ENCODE results near the gene ZC3H7B. TPM values are rescaled to one million over a fixed set of nuclear protein-coding genes. Genes with fewer than 3 reads are reported as not detected.

Gene ZC3H7B
- total and polyA plus RNA-seq, 4 donors: 31.5 to 55.8 (median 34.3) TPM

DNA sequence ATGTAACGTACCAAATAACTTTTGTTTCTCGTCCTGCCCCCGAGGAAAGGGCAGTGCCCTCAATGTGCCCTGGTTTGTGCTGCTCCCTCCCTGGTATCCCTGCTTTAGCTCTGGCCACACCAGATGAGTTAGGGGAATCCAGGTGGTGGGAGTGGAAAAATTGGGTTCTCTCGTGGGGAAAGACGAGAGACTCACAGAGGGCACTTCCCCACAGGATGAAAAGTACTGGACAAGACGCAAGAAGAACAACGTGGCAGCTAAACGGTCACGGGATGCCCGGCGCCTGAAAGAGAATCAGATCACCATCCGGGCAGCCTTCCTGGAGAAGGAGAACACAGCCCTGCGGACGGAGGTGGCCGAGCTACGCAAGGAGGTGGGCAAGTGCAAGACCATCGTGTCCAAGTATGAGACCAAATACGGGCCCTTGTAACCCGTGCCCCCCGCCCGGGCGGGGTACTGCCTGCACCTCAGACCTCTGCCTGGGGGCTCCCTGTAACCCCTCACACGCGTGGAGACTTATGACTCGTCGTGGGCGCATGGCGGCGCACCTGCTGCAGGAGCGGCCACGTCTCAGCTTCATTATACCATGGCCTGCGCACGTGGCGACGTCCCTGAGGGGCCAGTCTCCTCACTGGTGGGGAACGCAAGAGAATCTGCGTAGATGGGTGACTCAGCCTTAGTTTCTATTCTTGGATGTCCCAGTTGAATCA is 94.4 kb downstream of the ZC3H7B start:
- no peak for ATAC-seq (ENCODE audit: insufficient read depth, low FRiP score)
- H3K9me3 ChIP-seq (ENCODE audit: control insufficient read depth in 4 of 4, insufficient read depth in 3 of 4, low read length in 3 of 4): no peaks in the 10 kb centered on the region
- no peak overlapping the region for H3K27ac ChIP-seq (ENCODE audit: low read depth in 1 of 2, low read length in 1 of 2)
- TF ChIP-seq, protein P1, sequence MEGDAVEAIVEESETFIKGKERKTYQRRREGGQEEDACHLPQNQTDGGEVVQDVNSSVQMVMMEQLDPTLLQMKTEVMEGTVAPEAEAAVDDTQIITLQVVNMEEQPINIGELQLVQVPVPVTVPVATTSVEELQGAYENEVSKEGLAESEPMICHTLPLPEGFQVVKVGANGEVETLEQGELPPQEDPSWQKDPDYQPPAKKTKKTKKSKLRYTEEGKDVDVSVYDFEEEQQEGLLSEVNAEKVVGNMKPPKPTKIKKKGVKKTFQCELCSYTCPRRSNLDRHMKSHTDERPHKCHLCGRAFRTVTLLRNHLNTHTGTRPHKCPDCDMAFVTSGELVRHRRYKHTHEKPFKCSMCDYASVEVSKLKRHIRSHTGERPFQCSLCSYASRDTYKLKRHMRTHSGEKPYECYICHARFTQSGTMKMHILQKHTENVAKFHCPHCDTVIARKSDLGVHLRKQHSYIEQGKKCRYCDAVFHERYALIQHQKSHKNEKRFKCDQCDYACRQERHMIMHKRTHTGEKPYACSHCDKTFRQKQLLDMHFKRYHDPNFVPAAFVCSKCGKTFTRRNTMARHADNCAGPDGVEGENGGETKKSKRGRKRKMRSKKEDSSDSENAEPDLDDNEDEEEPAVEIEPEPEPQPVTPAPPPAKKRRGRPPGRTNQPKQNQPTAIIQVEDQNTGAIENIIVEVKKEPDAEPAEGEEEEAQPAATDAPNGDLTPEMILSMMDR (IDR thresholded peaks at IDR 0.05; ENCODE audit: control extremely low read depth, extremely low read depth): no peak
- H3K27me3 ChIP-seq (ENCODE audit: control insufficient read depth in 3 of 3, insufficient read depth in 3 of 3, low read length in 2 of 3): no peaks in the 10 kb centered on the region
- DNase-seq: no peak
- H3K4me1 ChIP-seq (ENCODE audit: control insufficient read depth in 5 of 5, insufficient read depth in 5 of 5, low read length in 5 of 5): no peaks in the 10 kb centered on the region
- H3K9ac ChIP-seq (ENCODE audit: insufficient read depth in 1 of 2, low read length in 2 of 2): no peak overlapping the region
- WGBS, 2 donors: 93 to 95% methylated on average over 37 of the region's 37 CpGs
- no peak overlapping the region for H3K4me3 ChIP-seq
- H3K36me3 ChIP-seq (ENCODE audit: control insufficient read depth in 4 of 4, insufficient read depth in 4 of 4, low read length in 4 of 4): peaks cover 10 to 35% (median 20%) of the 10 kb centered on the region in 4 donors

DNA sequence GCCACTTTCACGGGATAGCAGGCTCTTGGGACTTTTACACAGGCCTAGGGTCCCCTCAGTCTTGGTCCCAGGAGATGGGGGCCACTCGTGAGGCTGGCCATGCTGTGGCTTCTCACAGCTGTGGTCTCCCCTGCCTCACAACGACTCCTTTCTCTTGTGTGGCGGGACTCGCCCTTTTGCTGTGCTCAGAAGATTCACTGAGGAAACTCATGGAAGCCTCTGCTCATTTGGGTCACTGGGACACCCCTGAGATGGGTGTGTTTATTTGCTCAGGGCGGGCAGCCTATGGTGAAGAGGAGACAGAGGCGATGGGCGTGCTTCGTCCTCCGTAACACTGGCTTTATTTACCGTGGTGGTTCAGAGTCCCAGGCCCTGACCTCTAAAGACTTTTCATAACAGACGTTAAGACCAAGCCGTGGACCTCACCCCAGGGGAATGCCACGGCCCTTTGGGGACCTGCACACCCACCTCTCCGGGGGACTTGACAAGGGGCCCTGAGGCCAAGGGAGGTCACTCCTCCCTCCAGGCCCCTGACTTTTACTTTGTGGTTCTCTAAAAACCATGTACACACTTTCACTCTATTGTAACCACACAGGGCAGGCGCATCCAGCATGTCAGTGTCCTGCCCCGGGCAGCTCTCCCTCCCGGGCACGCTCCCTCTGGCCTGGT is 96.0 kb downstream of the ZC3H7B start:
- TF ChIP-seq, protein P1 (IDR thresholded peaks at IDR 0.05; ENCODE audit: control extremely low read depth, extremely low read depth): no peak
- 85 to 95% methylated on average over 19 of the region's 19 CpGs for WGBS, 2 donors
- ATAC-seq (ENCODE audit: insufficient read depth, low FRiP score): no peak
- Histone ChIP-seq H3K9ac (ENCODE audit: insufficient read depth in 1 of 2, low read length in 2 of 2) (no peak overlapping the region), H3K9me3 (ENCODE audit: control insufficient read depth in 4 of 4, insufficient read depth in 3 of 4, low read length in 3 of 4) (no peaks in the 10 kb centered on the region), H3K4me3 (no peak overlapping the region), H3K27ac (ENCODE audit: low read depth in 1 of 2, low read length in 1 of 2) (no peak overlapping the region), H3K36me3 (ENCODE audit: control insufficient read depth in 4 of 4, insufficient read depth in 4 of 4, low read length in 4 of 4) (peaks cover 7 to 32% (median 19%) of the 10 kb centered on the region in 4 donors), H3K4me1 (ENCODE audit: control insufficient read depth in 5 of 5, insufficient read depth in 5 of 5, low read length in 5 of 5) (peaks cover 0 to 7% (median 3%) of the 10 kb centered on the region in 5 donors), H3K27me3 (ENCODE audit: control insufficient read depth in 3 of 3, insufficient read depth in 3 of 3, low read length in 2 of 3) (no peaks in the 10 kb centered on the region)
- DNase-seq: no peak

DNA sequence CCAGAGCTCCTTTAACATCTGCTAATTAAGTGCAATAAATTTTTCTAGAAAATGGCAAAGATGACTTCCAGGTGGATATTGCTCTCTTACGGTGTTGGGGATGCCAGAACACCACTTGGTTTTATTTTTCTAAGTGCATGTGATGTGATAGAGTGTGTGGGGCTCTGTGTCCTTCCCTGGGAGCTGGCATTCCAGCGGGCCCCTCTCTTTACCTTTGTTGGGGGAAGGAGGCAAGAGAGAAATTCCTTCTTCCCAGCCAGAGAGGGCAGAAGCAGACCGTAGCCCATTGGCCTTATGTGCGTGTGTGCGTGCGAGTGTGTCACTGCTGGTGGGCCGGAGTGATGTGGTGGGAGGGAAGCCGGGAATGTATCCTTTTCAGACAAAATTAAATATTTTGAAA is 97.6 kb downstream of the ZC3H7B start:
- no peak overlapping the region for H3K9ac ChIP-seq (ENCODE audit: insufficient read depth in 1 of 2, low read length in 2 of 2)
- peaks cover 0 to 14% (median 4%) of the 10 kb centered on the region in 5 donors for H3K4me1 ChIP-seq (ENCODE audit: control insufficient read depth in 5 of 5, insufficient read depth in 5 of 5, low read length in 5 of 5)
- ATAC-seq (ENCODE audit: insufficient read depth, low FRiP score): no peak
- no peak for DNase-seq
- H3K27ac ChIP-seq (ENCODE audit: low read depth in 1 of 2, low read length in 1 of 2): no peak overlapping the region
- 88 to 90% methylated on average over 8 of the region's 8 CpGs for WGBS, 2 donors
- H3K36me3 ChIP-seq (ENCODE audit: control insufficient read depth in 4 of 4, insufficient read depth in 4 of 4, low read length in 4 of 4): peaks cover 7 to 32% (median 16%) of the 10 kb centered on the region in 4 donors
- no peaks in the 10 kb centered on the region for H3K9me3 ChIP-seq (ENCODE audit: control insufficient read depth in 4 of 4, insufficient read depth in 3 of 4, low read length in 3 of 4)
- H3K4me3 ChIP-seq: no peak overlapping the region
- TF ChIP-seq, protein P1 (IDR thresholded peaks at IDR 0.05; ENCODE audit: control extremely low read depth, extremely low read depth): no peak
- H3K27me3 ChIP-seq (ENCODE audit: control insufficient read depth in 3 of 3, insufficient read depth in 3 of 3, low read length in 2 of 3): no peaks in the 10 kb centered on the region

All from lung (tissue), 12 donors.